Hepatocyte (in vitro differentiated cells): ENCODE measurements around the gene ME2.

ENCODE experiments used
- CTCF ChIP-seq: fragments of 200-600 bp; sonication (generic); IDR thresholded peaks from 2 replicates; pipeline ENCODE4 v1.5.1; 2016; ENCODE audit warnings: antibody characterized with exemption, mild to moderate bottlenecking; ENCODE audit not compliant: poor library complexity
- EZH2 ChIP-seq: fragments of 200-600 bp; sonication (generic); IDR thresholded peaks from 2 replicates; pipeline ENCODE4 v1.6.1; 2016; ENCODE audit warnings: antibody characterized with exemption, mild to moderate bottlenecking, borderline replicate concordance
- EZH2phosphoT487 ChIP-seq: fragments of 200-600 bp; sonication (generic); IDR thresholded peaks from one replicate; pipeline ENCODE4 v1.6.1; 2018; ENCODE audit warnings: antibody characterized with exemption, mild to moderate bottlenecking, low read depth, moderate library complexity; ENCODE audit not compliant: unreplicated experiment, severe bottlenecking

DNA sequence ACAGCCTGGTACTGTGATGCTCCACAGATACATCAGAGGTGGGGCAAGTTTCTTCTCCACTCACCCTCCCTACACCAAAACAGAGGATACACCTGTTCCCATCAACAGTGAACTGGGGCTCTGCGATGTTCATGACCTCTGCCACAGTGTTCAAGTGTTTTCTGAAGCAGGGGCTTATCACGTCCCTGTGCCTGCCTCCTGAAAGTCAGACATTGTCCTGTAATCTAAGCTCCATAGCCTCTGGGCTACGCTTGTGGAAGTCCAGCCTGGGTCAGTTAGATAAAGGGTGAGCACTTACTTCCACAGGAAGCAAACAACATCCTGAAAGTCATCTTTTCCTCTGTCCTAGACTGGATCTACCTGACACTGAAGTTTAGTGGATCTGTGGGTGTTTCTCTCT, 38.9 kb upstream of the ME2 start:
- TF ChIP-seq CTCF (no peak), EZH2 (no peak), EZH2phosphoT487 (no peak)
